ENCODE data around the gene RAB6B.

RAB6B gene

DNA sequence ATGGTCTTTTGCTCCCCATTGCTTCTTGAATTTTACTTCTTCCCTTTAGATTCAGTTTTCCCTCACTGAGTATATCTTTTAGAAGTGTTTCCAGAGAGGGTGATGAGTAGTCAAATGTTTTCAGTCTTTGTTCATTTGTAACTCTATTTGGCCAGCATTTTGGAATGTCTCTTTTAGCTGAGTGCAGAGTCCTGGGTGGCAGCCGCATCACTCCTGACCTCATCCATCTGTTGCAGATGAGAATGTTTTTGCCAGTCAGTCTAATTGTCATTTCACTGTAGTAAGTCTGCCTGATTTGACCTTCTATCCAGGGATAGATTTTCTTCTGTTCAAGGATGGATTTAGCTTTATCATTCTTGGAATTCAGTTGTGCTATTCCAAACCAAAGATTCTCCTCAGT, 82.8 kb downstream of the RAB6B start:
- DNase-seq (ENCODE audit: extremely low read depth, low read depth): no peak
- TF ChIP-seq, protein P1, sequence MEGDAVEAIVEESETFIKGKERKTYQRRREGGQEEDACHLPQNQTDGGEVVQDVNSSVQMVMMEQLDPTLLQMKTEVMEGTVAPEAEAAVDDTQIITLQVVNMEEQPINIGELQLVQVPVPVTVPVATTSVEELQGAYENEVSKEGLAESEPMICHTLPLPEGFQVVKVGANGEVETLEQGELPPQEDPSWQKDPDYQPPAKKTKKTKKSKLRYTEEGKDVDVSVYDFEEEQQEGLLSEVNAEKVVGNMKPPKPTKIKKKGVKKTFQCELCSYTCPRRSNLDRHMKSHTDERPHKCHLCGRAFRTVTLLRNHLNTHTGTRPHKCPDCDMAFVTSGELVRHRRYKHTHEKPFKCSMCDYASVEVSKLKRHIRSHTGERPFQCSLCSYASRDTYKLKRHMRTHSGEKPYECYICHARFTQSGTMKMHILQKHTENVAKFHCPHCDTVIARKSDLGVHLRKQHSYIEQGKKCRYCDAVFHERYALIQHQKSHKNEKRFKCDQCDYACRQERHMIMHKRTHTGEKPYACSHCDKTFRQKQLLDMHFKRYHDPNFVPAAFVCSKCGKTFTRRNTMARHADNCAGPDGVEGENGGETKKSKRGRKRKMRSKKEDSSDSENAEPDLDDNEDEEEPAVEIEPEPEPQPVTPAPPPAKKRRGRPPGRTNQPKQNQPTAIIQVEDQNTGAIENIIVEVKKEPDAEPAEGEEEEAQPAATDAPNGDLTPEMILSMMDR (IDR thresholded peaks at IDR 0.05; ENCODE audit: low read depth, low read length): no peak

DNA sequence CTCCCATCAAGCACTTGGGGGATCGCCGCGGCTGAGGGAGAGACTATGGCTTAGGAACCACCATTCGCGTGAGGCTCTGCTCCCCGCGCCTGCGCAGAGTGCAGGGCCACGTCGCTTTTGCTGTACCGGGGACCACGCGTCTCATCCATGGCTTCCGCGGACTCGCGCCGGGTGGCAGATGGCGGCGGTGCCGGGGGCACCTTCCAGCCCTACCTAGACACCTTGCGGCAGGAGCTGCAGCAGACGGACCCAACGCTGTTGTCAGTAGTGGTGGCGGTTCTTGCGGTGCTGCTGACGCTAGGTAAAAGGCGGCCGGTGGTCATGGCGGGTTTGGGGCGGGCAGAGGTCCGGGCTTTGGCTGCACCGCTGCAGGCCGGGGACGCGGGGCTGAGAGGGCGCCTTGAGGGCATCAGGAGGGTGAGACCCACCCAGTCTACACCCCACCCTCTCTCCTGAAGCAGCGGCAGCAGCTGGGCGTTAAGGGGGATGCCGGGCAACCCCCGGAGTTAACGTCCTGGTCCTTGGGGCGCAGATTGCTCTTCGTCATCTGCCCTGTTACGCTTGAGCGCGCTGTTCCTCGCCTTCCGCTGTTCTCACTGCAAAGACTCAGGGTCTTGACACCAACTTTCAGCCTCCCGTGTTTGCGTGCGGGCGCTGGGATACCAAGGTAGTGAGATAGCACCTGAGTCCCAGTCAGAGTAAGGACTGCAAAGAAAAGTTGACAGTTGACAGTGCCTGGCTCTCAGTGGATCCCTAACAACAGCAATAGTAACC, 89.8 kb downstream of the RAB6B start, which contains the start of gene SRPRB:
TSS of gene SRPRB (plus strand) at position 114 of the 774 bp plus-strand sequence. CDS start at position 148, 34 bp downstream.
- DNase-seq (ENCODE audit: extremely low read depth, low read depth): peak; percentile 79
- TF ChIP-seq, protein P1 (IDR thresholded peaks at IDR 0.05; ENCODE audit: low read depth, low read length): no peak

DNA sequence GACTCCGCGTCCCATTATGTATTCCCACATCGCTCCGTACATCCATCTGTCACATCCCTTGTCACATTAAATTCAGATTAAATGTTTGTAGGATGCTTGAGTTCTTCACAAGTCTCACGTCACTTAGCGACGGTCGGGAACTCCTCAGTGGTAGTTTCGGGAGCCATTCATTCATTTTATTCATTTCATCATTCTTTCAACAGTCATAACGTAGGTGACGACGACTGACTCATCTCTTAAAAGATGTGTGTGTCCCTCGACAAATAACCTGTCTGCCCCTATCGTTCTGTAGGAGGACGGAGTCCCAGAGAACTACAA, 90.3 kb downstream of the RAB6B start:
- DNase-seq (ENCODE audit: extremely low read depth, low read depth): no peak
- TF ChIP-seq, protein P1 (IDR thresholded peaks at IDR 0.05; ENCODE audit: low read depth, low read length): no peak

DNA sequence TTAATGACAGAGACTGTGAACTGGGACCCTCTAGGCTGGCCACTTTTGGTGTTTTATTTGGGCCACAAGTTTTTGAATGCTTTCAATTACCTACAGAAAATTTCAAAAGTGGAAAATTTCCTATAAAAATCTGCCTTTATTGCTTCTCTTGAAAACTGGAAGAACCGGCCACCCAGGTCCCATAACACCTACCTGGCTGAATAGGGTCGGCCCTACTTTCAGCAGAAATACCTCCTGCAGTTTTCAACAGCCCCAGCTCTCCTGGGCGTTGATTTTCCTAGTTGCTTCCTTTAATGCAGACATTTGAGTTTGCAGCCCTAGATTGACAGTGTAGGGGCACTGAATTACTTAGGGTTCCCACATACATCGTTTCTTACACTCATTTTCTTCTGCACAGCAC, 90.8 kb downstream of the RAB6B start:
- DNase-seq (ENCODE audit: extremely low read depth, low read depth): no peak
- TF ChIP-seq, protein P1 (IDR thresholded peaks at IDR 0.05; ENCODE audit: low read depth, low read length): no peak

DNA sequence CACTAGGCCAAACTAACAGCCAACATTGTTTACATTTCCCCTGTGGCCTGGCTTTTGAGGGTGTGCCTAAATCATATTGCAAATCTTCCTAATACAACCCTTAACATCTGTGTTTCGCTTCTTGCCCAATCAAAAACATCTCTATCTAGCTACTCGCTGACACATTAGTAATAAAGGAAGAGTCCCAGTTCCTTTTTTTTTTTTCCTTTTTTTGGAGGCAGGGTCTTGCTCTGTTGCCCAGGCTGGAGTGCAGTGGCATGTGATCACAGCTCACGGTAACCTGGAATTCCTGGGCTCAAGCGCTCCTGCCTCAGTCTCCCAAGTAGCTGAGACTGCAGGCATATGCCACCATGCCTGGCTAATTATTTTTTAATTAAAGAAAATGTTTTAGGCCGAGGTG, 92.2 kb downstream of the RAB6B start:
- no peak for DNase-seq (ENCODE audit: extremely low read depth, low read depth)
- TF ChIP-seq, protein P1 (IDR thresholded peaks at IDR 0.05; ENCODE audit: low read depth, low read length): no peak

DNA sequence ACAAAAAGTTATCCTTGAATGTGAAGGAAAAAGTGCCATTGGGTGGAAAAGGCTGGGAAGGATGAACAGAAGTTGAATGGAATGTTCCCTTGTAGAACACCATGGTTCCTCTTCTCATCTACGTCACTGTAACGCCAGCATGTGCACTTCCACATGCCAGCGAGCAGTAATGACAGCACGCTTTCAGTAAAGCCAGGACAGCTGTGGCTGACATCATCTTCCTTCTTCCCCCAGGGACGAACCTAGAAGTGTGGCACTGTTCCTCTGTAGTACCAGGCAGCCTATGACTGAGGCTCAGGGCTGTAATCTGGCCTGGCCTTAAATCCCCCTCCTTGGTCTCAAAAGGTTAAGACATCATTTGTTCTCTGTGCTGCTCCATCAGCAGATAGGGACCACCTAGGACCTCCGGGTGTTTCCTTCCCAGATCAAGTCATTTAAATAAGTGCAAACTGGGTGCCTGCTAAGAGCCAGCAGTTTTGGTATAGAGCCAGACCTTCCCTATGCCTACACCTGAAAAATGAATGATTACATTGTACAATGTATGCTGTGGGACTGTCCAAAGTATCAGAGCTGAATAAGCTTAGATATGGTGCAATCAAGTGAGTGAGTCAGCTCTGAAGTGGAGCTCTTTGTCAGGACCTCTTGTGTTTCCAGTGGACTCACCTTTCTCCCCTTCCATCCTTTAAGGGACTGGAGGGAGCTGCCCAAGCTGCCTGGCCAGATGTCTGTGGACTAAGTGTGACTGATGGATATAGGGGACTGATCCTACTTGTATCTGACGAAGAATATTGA, 95.7 kb downstream of the RAB6B start:
- no peak for DNase-seq (ENCODE audit: extremely low read depth, low read depth)
- TF ChIP-seq, protein P1 (IDR thresholded peaks at IDR 0.05; ENCODE audit: low read depth, low read length): no peak
